T-helper 2 cell (primary cell): ENCODE measurements around the gene FAAH.

Experiments used
- DNase-seq, 5 experiments: peaks; one replicate each; pipeline versions ENCODE4 v3.0.0 to v3.0.0-alpha.2; 2012 to 2022

FAAH gene

DNA sequence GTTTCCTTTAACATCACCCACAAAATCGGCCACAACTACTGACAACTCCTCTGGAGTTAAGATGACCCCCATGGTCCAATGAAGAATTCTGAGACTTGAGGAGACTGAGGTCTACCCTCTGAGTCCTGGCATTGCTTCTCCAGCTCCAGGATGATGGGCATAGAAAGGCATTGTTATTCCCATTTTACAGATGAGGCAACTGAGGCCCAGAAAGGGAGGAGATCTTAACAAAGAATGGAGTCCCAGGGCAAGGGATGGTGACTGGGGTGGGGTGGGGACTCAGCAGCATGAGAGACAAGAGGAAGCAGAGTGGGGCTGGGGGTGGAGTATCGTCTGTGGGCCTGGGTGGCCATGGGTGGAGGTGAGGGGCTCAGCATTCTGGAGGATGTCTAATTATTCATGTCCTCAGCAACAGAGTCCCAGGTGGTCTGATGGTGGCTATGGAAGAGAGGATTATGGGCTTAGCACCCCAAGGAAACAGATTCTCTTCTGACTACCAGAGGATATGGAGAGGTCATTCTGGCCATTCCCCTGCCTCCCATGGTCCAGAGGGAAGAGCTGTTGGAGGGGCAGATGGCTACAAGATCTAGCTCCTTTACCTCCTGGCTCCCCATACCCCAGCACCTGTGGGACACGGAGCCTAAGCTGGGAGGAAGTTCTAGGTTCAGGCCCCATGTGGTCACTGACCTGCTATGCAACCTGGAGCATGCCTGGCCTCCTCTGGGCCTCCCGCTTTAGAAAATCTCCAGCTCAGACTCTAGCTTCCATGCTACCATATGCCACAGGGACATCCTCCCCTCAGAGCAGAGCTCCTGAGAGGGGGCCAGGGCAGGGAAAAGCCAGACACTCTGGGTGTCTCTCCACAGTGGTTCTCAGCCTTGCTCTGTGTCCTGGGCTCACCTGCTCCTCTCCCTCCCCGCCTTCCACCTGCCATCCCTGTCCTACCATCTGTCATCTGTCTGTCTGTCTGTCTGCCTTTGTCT lies 58.1 kb downstream of the FAAH start:
- DNase-seq: no peak

DNA sequence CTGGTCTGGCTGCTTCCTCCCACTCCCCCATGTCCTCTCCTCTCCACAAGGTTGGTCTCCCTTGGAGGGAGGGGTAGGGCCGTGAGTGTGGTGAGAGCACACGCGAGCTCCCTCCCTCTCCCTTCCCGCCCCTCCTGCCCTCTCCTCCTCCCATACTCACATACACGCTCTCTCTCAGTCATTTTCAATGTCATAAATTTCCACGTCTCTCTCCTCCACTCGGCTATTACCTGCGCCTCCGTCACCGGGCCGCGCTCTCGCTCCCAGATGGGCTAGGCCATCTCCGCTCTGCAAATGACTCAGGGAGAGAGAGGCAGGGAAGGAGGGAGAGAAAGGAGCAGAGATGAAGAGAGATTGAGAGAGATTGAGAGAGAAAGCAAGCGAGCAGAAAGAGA lies 58.8 kb downstream of the FAAH start:
- no peak for DNase-seq

DNA sequence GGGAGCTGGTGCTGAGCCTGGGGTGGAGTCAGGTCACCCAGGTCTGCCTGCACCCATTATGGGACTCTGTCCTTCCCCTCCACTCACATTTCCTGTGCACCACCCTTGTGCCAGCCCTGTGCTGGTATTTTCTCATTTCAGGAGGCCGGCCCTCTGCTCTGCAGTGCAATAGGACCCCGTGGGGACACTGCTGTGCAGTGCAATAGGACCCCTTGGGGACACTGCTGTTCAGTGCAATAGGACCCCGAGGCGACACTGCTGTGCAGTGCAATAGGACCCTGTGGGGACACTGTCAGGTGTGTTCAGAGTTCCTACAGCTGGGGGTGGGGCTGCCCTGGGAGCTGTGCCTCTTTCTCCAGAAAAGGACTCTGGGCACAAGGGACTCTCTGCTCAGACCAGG lies 59.3 kb downstream of the FAAH start:
- no peak for DNase-seq

DNA sequence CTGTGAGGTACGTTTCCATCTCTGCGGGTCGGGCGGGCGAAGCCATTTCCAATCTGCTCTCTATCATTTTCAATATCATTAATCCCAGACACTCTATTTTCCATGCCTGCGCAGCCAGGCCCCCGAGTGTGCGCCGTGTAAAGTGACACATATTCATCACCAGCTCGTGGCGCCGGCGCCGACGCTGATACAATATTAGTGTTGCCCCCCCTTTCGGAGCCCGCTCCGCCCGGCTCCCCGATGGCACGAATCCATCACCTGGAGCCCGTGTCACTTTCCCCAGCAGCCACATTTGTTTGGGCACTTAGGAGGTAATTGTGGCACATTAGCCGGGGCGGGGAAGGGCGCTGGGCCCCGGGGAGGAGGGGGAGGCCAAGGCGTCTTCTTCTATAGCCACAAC lies 61.8 kb downstream of the FAAH start:
- DNase-seq: no peak

DNA sequence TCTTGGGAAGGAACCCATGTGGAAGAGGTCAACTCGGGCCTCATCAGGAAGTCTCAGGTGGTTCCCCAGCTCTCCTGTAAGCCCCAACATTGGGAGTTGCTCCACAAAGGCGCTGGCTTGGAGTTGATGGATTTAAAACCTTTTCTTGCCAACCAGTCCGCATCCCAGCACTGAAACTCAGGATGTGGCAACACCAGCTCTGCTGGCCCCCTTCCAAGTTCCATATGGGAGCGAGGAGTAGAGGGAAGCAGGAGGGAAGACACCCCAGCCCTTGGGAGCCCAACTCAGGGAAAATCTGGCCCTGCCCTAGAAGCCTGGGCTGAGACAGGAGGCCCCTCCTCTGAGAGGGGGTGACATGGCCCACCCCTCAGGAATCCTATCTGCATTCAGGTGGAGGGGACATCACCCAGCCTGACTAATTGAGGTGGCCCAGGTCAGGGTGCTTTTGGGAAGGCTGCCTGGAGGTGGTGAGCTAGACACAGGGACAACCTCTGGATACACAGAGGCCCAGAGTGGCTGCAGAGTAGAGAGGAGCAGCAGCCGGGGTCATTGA lies 62.4 kb downstream of the FAAH start:
- DNase-seq: no peak

DNA sequence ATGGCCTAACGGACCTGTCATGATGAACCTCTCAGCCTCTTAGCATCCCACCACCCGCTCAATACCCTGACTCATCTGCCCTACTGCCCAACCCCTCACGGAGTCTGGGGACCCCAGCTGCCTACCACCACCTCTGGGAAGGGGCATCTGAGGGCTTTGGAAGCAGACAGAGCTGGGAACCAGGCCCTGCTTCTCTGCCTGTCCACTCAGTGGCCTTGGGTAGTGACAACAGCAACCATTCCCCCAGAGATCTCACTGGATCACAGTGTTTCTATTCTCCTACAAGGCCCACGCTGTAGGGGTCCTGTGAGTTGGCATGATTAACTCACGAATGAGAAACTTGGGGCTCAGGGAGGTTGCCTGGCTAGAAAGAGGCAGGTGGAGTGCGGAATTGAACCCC lies 63.1 kb downstream of the FAAH start:
- DNase-seq: no peak

DNA sequence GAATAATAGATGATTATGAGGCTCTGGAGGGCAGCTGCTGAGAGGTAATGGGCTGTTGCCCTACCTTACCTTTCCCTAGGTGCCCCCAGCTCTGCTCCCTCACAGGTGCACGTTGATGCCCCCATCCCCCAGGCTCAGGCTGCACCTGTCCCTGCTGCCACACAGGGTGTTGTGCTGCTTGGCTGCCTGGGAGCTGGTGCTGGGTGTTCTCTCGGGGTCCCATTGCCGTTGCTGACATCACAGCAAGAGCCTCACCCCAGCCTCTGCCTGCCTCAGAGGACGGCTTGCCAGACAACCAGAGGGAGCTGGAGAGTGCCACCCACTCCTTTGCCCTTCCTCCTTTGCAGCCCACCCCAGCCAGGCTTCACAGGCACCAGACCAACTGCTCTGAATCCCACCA lies 64.1 kb downstream of the FAAH start:
- DNase-seq: no peak

DNA sequence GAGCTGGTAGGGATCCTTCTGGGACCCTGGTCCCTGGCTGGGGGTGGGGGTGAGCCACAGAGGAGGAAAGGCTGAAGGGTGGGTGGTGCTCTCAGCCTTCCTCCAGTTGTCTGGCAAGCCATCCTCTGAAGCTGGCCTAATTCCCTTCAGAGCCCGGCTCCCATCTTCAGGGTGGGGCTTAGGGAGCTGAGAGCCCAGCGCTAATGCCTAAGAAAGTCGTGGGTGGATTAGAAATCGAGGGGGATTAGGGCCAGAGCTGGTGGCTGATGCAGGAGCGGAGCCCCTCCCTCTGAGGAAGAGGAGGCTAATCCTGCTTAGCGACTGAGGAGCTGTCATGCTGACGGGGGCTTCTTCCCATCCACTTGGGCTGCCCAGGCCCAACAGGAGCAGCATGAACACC lies 64.7 kb downstream of the FAAH start:
- DNase-seq: no peak

DNA sequence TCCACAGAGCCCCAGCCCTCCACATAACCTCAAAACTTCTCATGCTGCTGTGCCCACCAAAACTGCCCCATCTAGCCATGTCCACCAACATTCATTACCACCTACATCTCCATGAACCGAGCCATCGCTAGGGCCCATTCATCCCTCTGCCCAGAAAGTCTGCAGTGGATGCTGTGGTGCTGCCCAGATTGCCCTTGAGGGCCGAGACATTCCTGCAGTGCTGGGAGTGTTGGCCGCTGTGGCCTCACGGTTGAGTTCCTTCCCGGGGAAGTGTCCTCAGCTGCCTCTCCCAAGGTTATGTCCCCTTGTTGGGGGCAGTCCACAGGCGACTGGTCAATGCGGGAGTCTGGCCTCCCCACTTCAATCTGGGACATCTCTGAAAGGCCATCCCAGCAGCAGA lies 65.2 kb downstream of the FAAH start:
- no peak for DNase-seq

DNA sequence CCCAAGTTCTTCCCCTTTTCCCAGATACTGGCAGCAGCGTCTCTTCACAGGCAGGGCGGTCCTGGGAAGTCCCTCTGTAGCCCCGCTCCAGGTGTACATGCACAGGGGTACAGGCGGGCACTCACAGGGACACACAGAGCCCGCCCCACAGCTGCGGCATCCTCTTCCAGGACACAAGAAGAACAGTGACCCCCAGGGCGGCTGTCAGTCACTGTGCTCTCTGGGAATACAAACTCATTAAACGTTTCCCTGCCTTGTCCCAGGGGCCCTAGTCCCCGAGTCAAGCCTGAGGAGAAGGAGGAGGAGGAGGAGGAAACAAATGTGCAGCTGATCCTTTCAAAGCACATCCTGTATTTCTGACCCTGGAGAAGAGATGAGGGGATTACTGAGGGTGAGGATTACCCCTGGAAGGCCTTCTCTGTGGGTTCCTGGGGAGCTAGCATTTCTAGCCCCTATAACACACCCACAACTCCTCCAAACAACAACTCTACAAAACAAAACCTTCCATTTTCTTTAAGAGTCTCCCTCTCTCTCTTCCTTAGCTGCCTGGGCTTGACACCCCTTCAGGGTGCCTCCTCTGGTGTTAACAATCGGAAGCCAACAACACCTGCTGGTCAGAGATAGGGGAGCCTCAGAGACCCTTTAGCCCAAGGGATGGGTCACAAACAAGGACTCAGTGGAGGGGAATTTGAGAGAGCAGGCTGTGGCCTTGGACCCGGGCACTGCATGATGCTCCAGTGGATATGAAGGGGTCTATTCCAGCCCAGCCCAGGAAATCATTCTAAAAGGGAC lies 67.1 kb downstream of the FAAH start:
- DNase-seq: no peak

DNA sequence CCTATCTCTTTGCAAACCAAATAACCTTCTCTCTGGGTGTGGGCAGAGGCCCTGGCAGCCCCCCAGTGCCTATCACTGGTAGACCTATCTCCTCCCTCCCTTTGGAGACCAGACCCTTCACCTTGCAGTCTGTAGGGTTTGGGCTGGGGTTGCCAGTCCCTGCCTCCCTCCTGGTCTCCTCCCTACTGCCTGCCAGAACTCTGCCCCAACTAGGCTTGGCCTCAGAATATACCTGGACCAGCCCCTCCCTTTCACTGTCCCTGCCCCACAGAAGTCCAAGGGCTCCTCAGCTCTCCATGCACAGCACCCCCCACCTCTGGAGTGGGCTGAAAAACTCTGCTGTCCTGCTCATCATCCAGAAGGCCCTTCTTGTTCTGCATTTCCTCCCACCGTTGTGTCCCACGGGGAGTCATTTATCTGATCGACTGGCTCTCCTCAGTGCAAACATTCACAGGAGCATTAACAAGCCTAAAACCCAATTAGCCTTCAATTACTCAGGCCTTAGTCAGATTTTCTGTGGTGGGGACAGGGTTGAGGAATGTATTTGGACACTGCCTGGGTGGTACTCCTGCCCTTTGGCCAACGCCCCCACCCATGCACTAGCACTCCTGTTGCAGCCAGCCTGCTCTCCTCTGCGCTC lies 67.8 kb downstream of the FAAH start:
- no peak for DNase-seq
